ENCODE measurements around the gene RNASEL. TPM values are rescaled to one million over a fixed set of nuclear protein-coding genes. Genes with fewer than 3 reads are reported as not detected.

The RNASEL gene
- total and polyA plus RNA-seq, 9 of the 15 experiments (the other 6 are each of a cell fraction or from before 2014, with no cell fraction given): 4.3 to 11.1 (median 7.2) TPM

- no peak overlapping the region for H2AFZ ChIP-seq (ENCODE audit: low read depth, low read length)
- ATAC-seq: no peak
- H3K9me3 ChIP-seq (replicated peaks; ENCODE audit: control insufficient read depth, insufficient read depth, low read depth, low read length): no peaks in the 10 kb centered on the region
- no peak overlapping the region for H3K4me3 ChIP-seq
- H4K20me1 ChIP-seq (replicated peaks; ENCODE audit: control insufficient read depth, insufficient read depth, low read length): no peaks in the 10 kb centered on the region
- no peaks in the 10 kb centered on the region for H3K9me1 ChIP-seq (ENCODE audit: control insufficient read depth, insufficient read depth, low read length)
- in situ Hi-C loops (cut with MboI): no loop called here
- no peak overlapping the region for H3K27ac ChIP-seq (ENCODE audit: extremely low read depth, low read depth, low read length)
- CTCF ChIA-PET (ENCODE audit: low intra/inter-chr PET ratio): no interaction called here
- FAIRE-seq: no peak
- H3K4me1 ChIP-seq (replicated peaks in 1 of 2; ENCODE audit: control insufficient read depth in 2 of 2, insufficient read depth in 2 of 2, low read length in 2 of 2): peaks cover 7 to 8% of the 10 kb centered on the region in 2 experiments; a peak in 4 of 5 replicates
- WGBS (ENCODE audit: insufficient coverage, low coverage, missing lambda C conversion rate): 3% methylated on average over 9 of the region's 9 CpGs
- peaks cover 26 to 55% of the 10 kb centered on the region in 2 experiments for H3K27me3 ChIP-seq (ENCODE audit: control insufficient read depth in 2 of 2, insufficient read depth in 2 of 2, low read length in 2 of 2)
- no peak overlapping the region for H3K4me2 ChIP-seq (ENCODE audit: insufficient read depth, low read length)
- intact Hi-C loops (cut with micrococcal nuclease): no loop called here
- no TSS peak for BruUV-seq (replicated peaks)
- H3K79me2 ChIP-seq (ENCODE audit: control insufficient read depth, insufficient read depth, low read length): no peaks in the 10 kb centered on the region
- POLR2A ChIA-PET: interaction anchor here (0.6 to 0.8 kb wide), 3 partner anchors 8 to 351 kb away, joined by 3 read pairs; no protein-coding TSS in a partner anchor
- DNase-seq (ENCODE audit: extremely low read depth in 1 of 4, low spot score in 3 of 4): no peak
- no peak overlapping the region for H3K9ac ChIP-seq (ENCODE audit: insufficient read depth in 1 of 2, low read depth in 2 of 2, low read length in 2 of 2)
- no peaks in the 10 kb centered on the region for H3K36me3 ChIP-seq (ENCODE audit: control insufficient read depth, insufficient read depth, low read length)
- TF ChIP-seq ATF3 (IDR thresholded peaks at IDR 0.05) (peak; percentile 59), ATF3 (CRISPR knock-in tag; conservative IDR thresholded peaks at IDR 0.05) (no peak), POLR3A (IDR thresholded peaks at IDR 0.05; ENCODE audit: borderline replicate concordance, extremely low read depth, insufficient read depth, insufficient read length) (no peak), ZNF263 (CRISPR knock-in tag; IDR thresholded peaks at IDR 0.05; ENCODE audit: borderline replicate concordance) (no peak), GABPA (tag; conservative IDR thresholded peaks at IDR 0.05; ENCODE audit: low read depth) (peak; percentile 55; the same call in 1 of the 2 replicates), SMAD1 (IDR thresholded peaks at IDR 0.05; ENCODE audit: low read depth, low read length, partially characterized antibody) (no peak), ZNF175 (CRISPR knock-in tag; IDR thresholded peaks at IDR 0.05; ENCODE audit: low read depth) (0 out of 2 replicates have a peak, but pooled peaks have one; percentile 31), SIRT6 (IDR thresholded peaks at IDR 0.05; ENCODE audit: low read depth, low read length) (no peak), ILK (tag; IDR thresholded peaks at IDR 0.05; ENCODE audit: borderline replicate concordance, low read depth) (no peak), NCOA6 (IDR thresholded peaks at IDR 0.05) (no peak), THRB (CRISPR knock-in tag; conservative IDR thresholded peaks at IDR 0.05) (0 out of 2 replicates have a peak, but pooled peaks have one; percentile 32), IFI16 (CRISPR knock-in tag; IDR thresholded peaks at IDR 0.05) (no peak), OTX1 (CRISPR knock-in tag; IDR thresholded peaks at IDR 0.05) (no peak; the same call in 1 of the 2 replicates)
These were observed 20.0 kb upstream of the RNASEL start for GRCh38 chr1:182608845-182609610.

Data from K562 (cell line).